ENCODE measurements around the gene NAP1L1. TPM values are rescaled to one million over a fixed set of nuclear protein-coding genes. Genes with fewer than 3 reads are reported as not detected.
"Not testable (repeated sequence)": the region's sequence is repeated elsewhere in the genome, so short reads cannot be mapped to it uniquely, and the experiment has no call there.

The NAP1L1 gene
- polyA plus RNA-seq, 10 donors = 395 to 636 (median 500) TPM

- no peak for DNase-seq
These were observed 88.8 kb downstream of the NAP1L1 start for GRCh38 chr12:75995691-75996090.

GRCh38 chr12:75994069-75994740 is 90.3 kb downstream of the NAP1L1 start:
- no peak for DNase-seq

GRCh38 chr12:75991753-75992152 is 92.7 kb downstream of the NAP1L1 start:
- no peak for DNase-seq

DNA sequence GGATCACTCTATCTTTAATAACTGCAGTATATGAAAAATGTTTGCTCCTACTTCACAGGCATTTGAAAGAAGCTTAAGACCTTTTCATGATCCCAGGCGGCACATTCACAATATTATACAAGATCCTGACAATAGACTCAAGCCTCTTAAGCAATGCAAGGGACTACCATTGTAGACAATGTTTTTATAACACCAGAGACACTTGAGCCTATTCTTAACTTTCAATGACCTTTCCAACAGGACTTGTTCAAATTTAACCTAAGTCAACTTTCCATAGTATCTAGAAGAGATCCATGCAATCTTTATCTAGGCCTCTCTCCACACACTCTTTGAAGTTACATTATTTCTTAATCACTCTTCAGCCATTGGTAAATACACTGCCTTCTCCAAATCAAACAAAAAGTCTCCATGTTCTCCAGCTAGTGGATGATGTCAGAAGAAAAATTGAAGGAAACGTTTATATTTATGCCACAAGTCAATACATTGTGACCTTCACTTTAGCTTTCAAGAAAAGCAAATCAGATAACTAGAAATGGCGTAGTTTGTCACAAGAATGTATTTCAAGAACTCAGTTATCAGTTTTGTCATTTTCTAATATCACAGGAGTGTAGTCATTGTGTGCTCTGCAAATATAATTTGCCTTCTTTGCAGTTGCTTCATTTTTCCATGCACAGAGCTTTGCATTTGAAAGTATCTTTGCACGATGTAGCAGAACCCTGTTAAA is 94.1 kb downstream of the NAP1L1 start:
- DNase-seq = no peak

- DNase-seq = not testable (repeated sequence)
These were observed 96.8 kb downstream of the NAP1L1 start for GRCh38 chr12:75987709-75988108.

Other genes with a start within 250 kb of the NAP1L1 start
- 10 to 100 TPM; 20.2 to 29.1 (median 24.5) TPM for gene PHLDA1, start 52.9 kb downstream of the NAP1L1 start, polyA plus RNA-seq (ENCODE audit: insufficient read length in 10 of 10)

Data from muscle of back (tissue), 11 donors.